ENCODE results near the gene GCA. TPM values are rescaled to one million over a fixed set of nuclear protein-coding genes. Genes with fewer than 3 reads are reported as not detected.
A peak's percentile ranks its signal among the peaks of the same experiment; 100 is the strongest.

Gene GCA, protein sequence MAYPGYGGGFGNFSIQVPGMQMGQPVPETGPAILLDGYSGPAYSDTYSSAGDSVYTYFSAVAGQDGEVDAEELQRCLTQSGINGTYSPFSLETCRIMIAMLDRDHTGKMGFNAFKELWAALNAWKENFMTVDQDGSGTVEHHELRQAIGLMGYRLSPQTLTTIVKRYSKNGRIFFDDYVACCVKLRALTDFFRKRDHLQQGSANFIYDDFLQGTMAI
- 10 to 100 TPM; 38.7 to 74.6 TPM for total RNA-seq
- polyA plus RNA-seq: 100 to 1,000 TPM in 1 of 2 donors, 10 to 100 TPM in 1; 34.1 to 220 TPM
- long read RNA-seq, donor 1, transcript GCA-204 (8 exons, 1,992 nt): major isoform, 7 of 18 reads
- long read RNA-seq, donor 1, partial matches to known transcripts: 9 of 18 reads
- long read RNA-seq, donor 1, other reads (novel, unspliced or antisense): 0 of 18 reads
- long read RNA-seq, donor 2, transcript GCA-204 (8 exons, 1,992 nt): major isoform, 5 of 12 reads
- long read RNA-seq, donor 2, partial matches to known transcripts: 6 of 12 reads
- long read RNA-seq, donor 2, other reads (novel, unspliced or antisense): 0 of 12 reads
- long read RNA-seq, donor 3, transcript GCA-204 (8 exons, 1,992 nt): major isoform, 10 of 21 reads
- long read RNA-seq, donor 3, partial matches to known transcripts: 11 of 21 reads
- long read RNA-seq, donor 3, other reads (novel, unspliced or antisense): 0 of 21 reads
- long read RNA-seq, donor 4: 0 reads
- long read RNA-seq, donor 5, transcript GCA-204 (8 exons, 1,992 nt): major isoform, 11 of 35 reads
- long read RNA-seq, donor 5, partial matches to known transcripts: 22 of 35 reads
- long read RNA-seq, donor 5, other reads (novel, unspliced or antisense): 0 of 35 reads

DNA sequence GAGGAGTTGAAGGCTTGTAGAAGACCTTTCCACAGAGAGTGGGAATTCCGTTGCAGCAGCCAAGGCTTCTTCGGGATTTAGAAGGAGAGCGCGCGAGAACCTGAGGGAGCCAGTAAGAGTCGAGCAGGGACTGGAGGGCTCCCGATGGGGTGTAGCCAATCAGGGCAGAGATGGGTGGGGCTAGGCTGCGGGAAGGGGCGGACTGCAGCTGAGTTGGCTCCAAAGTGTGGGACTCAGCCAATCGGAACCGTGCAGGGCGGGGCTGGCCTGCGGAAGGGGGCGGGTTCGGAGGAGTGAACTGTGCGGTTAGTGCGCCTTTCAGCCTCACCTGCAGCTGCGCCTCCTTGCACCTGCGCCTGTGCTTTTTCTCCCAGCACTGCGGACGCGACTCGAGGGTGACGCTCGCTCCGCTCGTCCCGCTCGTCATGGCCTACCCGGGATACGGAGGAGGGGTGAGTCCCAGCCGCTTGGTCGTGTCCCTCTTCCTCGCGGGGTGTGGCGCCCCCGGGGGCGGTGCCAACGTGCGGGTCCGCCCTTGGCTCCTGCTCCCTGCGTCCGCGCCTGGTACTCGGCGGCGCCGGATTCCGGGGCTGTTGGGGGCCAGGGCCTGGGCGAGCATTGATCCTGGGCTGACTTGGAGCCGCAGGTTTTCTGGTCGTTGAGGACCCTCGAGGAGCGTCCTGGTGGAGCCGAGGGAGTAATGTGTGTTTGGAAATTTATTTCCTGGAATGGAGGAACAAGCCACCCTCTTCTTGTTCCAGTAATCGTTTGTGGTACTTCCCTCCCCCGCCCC is at the start of gene GCA:
TSS of gene GCA (plus strand) at position 309 of the 793 bp plus-strand sequence. CDS start at position 426, 117 bp downstream.
- peak; percentile 100 for ATAC-seq (ENCODE audit: insufficient read depth, low FRiP score)
- TF ChIP-seq, protein P1, sequence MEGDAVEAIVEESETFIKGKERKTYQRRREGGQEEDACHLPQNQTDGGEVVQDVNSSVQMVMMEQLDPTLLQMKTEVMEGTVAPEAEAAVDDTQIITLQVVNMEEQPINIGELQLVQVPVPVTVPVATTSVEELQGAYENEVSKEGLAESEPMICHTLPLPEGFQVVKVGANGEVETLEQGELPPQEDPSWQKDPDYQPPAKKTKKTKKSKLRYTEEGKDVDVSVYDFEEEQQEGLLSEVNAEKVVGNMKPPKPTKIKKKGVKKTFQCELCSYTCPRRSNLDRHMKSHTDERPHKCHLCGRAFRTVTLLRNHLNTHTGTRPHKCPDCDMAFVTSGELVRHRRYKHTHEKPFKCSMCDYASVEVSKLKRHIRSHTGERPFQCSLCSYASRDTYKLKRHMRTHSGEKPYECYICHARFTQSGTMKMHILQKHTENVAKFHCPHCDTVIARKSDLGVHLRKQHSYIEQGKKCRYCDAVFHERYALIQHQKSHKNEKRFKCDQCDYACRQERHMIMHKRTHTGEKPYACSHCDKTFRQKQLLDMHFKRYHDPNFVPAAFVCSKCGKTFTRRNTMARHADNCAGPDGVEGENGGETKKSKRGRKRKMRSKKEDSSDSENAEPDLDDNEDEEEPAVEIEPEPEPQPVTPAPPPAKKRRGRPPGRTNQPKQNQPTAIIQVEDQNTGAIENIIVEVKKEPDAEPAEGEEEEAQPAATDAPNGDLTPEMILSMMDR (IDR thresholded peaks at IDR 0.05; ENCODE audit: control extremely low read depth, extremely low read depth): no peak

DNA sequence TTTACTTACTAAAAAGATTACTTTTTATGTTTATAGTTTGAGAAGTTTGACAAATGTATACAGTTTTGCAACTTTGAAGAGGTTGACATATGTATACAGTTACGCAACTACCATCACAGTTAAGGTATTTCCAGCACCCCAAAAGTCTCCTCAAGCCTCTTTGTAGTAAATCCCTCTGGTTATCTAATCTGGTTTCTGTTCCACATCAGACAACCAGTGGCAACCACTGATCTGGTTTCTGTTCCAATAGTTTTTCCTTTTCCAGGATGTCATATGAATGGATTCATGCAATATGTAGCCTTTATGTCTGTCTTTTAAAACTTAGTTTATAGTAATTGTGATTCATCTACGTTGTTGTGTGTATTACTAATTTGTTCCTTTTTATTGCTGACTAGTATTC is 48.9 kb upstream of the GCA start:
- Histone ChIP-seq H3K4me1 (ENCODE audit: control insufficient read depth in 5 of 5, insufficient read depth in 5 of 5, low read length in 5 of 5) (no peaks in the 10 kb centered on the region), H3K36me3 (ENCODE audit: control insufficient read depth in 4 of 4, insufficient read depth in 4 of 4, low read length in 4 of 4) (peaks cover 0 to 7% (median 2%) of the 10 kb centered on the region in 4 donors), H3K9me3 (ENCODE audit: control insufficient read depth in 4 of 4, insufficient read depth in 3 of 4, low read length in 3 of 4) (no peaks in the 10 kb centered on the region), H3K27ac (ENCODE audit: low read depth in 1 of 2, low read length in 1 of 2) (no peak overlapping the region), H3K27me3 (ENCODE audit: control insufficient read depth in 3 of 3, insufficient read depth in 3 of 3, low read length in 2 of 3) (no peaks in the 10 kb centered on the region), H3K9ac (ENCODE audit: insufficient read depth in 1 of 2, low read length in 2 of 2) (no peak overlapping the region), H3K4me3 (no peak overlapping the region)
- TF ChIP-seq, protein P1 (IDR thresholded peaks at IDR 0.05; ENCODE audit: control extremely low read depth, extremely low read depth): no peak
- 90 to 91% methylated on average over 2 of the region's 2 CpGs for WGBS, 2 donors
- DNase-seq (no peak), ATAC-seq (ENCODE audit: insufficient read depth, low FRiP score) (no peak)

More for the DNA sequence above, at the start of gene GCA:
- Histone ChIP-seq H3K27me3 (ENCODE audit: control insufficient read depth in 3 of 3, insufficient read depth in 3 of 3, low read length in 2 of 3) (no peaks in the 10 kb centered on the region), H3K9ac (ENCODE audit: insufficient read depth in 1 of 2, low read length in 2 of 2) (peak within 1 kb of the TSS; percentile 60 to 67), H3K4me1 (ENCODE audit: control insufficient read depth in 5 of 5, insufficient read depth in 5 of 5, low read length in 5 of 5) (peaks cover 0 to 8% (median 0%) of the 10 kb centered on the region in 5 donors), H3K27ac (ENCODE audit: low read depth in 1 of 2, low read length in 1 of 2) (peak within 1 kb of the TSS; percentile 37 to 88), H3K4me3 (peak within 1 kb of the TSS; percentile 95), H3K36me3 (ENCODE audit: control insufficient read depth in 4 of 4, insufficient read depth in 4 of 4, low read length in 4 of 4) (no peaks in the 10 kb centered on the region), H3K9me3 (ENCODE audit: control insufficient read depth in 4 of 4, insufficient read depth in 3 of 4, low read length in 3 of 4) (no peaks in the 10 kb centered on the region)
- DNase-seq: peak; percentile 93 to 96 (median 96)
- 0% methylated on average over 53 to 57 of the region's 57 CpGs for WGBS, 2 donors

DNA sequence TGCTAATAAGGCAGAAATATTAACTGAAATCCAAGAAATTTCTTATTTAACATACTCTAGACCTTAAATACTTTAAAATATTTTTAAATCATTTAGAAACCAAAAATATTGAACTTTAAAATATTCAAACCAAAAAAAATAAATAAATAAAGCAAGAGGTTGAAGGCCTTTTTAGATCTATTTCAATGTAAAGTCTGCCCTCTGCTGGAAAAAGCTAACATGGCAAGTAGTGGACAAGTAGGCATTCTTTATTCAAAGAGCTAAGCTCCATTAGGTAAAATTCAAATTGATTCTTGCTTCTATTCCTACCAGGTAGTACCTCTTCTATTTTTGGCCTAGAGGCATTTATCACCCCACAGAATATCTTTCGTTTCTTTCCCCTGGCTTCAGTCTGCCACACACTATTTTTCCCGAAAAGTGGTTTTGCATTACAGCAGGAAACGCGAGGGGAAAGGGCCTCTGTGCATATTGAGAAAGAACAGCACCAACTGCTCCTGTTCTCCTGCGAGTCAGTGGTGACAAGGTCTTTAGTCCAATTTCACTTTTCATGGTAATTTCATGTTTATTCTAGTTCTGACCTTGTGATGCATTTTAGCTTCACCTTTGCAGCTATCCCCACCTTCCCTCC is 45.9 kb upstream of the GCA start:
- DNase-seq: peak; percentile 58 to 88 (median 88)
- H3K36me3 ChIP-seq (ENCODE audit: control insufficient read depth in 4 of 4, insufficient read depth in 4 of 4, low read length in 4 of 4): peaks cover 0 to 7% (median 2%) of the 10 kb centered on the region in 4 donors
- peak; percentile 86 for ATAC-seq (ENCODE audit: insufficient read depth, low FRiP score)

More for the DNA sequence above, 45.9 kb upstream of the GCA start:
- 28 to 58% methylated on average over 5 of the region's 5 CpGs for WGBS, 2 donors
- Histone ChIP-seq H3K9me3 (ENCODE audit: control insufficient read depth in 4 of 4, insufficient read depth in 3 of 4, low read length in 3 of 4) (no peaks in the 10 kb centered on the region), H3K27ac (ENCODE audit: low read depth in 1 of 2, low read length in 1 of 2) (no peak overlapping the region), H3K27me3 (ENCODE audit: control insufficient read depth in 3 of 3, insufficient read depth in 3 of 3, low read length in 2 of 3) (no peaks in the 10 kb centered on the region), H3K9ac (ENCODE audit: insufficient read depth in 1 of 2, low read length in 2 of 2) (no peak overlapping the region), H3K4me3 (no peak overlapping the region), H3K4me1 (ENCODE audit: control insufficient read depth in 5 of 5, insufficient read depth in 5 of 5, low read length in 5 of 5) (no peaks in the 10 kb centered on the region)
- TF ChIP-seq, protein P1 (IDR thresholded peaks at IDR 0.05; ENCODE audit: control extremely low read depth, extremely low read depth): peak; percentile 57
